Chondrocyte (in vitro differentiated cells): ENCODE data around the gene RPL10. TPM values are rescaled to one million over a fixed set of nuclear protein-coding genes. Genes with fewer than 3 reads are reported as not detected.

Source experiments
- DNase-seq: peaks from one replicate; pipeline ENCODE4 v3.0.0; 2021; ENCODE audit warnings: mixed read lengths, low spot score
- H3K27ac Mint-ChIP-seq: one replicate; pipeline ENCODE4 v1.8.0; 2021; ENCODE audit warnings: mild to moderate bottlenecking, moderate library complexity, mixed read lengths; ENCODE audit not compliant: unreplicated experiment
- H3K27me3 Mint-ChIP-seq: 2 replicates; pipeline ENCODE4 v1.8.0; 2021; ENCODE audit warnings: low read depth, mixed read lengths
- H3K36me3 Mint-ChIP-seq: 2 replicates; pipeline ENCODE4 v1.8.0; 2021; ENCODE audit warnings: low read depth, mixed read lengths
- H3K4me1 Mint-ChIP-seq: 2 replicates; pipeline ENCODE4 v1.8.0; 2021; ENCODE audit warnings: low read depth, mild to moderate bottlenecking, mixed read lengths
- H3K4me3 Mint-ChIP-seq: one replicate; pipeline ENCODE4 v1.8.0; 2021; ENCODE audit warnings: mild to moderate bottlenecking, moderate library complexity, mixed read lengths; ENCODE audit not compliant: unreplicated experiment
- H3K9me3 Mint-ChIP-seq: 2 replicates; pipeline ENCODE4 v1.8.0; 2021; ENCODE audit warnings: low read depth, mixed read lengths
- CTCF ChIP-seq: fragments of 200-600 bp; sonication (generic); IDR thresholded peaks from 2 replicates; pipeline ENCODE4 v1.5.0; 2021; ENCODE audit warnings: antibody characterized with exemption, mild to moderate bottlenecking, moderate library complexity
- total RNA-seq: library from RNA; stranded (reverse); gene quantifications from 3 replicates; pipeline ENCODE4 v1.2.1, GENCODE V29; 2021

The RPL10 gene
- total RNA-seq, 1 donor from 2014 or later, result 2,160 TPM

GRCh38 chrX:154408659-154409221 lies 10.6 kb downstream of the RPL10 start:
- Mint-ChIP-seq H3K4me3 (peak overlapping the region; percentile 82), H3K9me3 (no peaks in the 10 kb centered on the region), H3K36me3 (peaks cover 3% of the 10 kb centered on the region), H3K27me3 (no peaks in the 10 kb centered on the region), H3K4me1 (peaks cover 19% of the 10 kb centered on the region), H3K27ac (peak overlapping the region; percentile 87)
- no peak for TF ChIP-seq CTCF
- DNase-seq, result no peak

GRCh38 chrX:154409222-154409871 lies 11.2 kb downstream of the RPL10 start, which contains the start of gene DNASE1L1:
Gene DNASE1L1, minus strand, starts transcription at chrX:154409254. Its CDS starts 3,686 bp downstream, at chrX:154405568.
- H3K9me3 Mint-ChIP-seq, result no peaks in the 10 kb centered on the region

GRCh38 chrX:154411981-154412340 lies 13.8 kb downstream of the RPL10 start:
- Mint-ChIP-seq H3K36me3 (peaks cover 3% of the 10 kb centered on the region), H3K27me3 (no peaks in the 10 kb centered on the region), H3K4me3 (peak overlapping the region; percentile 88), H3K9me3 (no peaks in the 10 kb centered on the region), H3K4me1 (peaks cover 19% of the 10 kb centered on the region), H3K27ac (peak overlapping the region; percentile 45)
- no peak for TF ChIP-seq CTCF
- DNase-seq, result no peak

More at GRCh38 chrX:154409222-154409871, 11.2 kb downstream of the RPL10 start, which contains the start of gene DNASE1L1:
- peaks cover 3% of the 10 kb centered on the region for H3K36me3 Mint-ChIP-seq
- no peaks in the 10 kb centered on the region for H3K27me3 Mint-ChIP-seq
- H3K4me1 Mint-ChIP-seq, result peaks cover 19% of the 10 kb centered on the region
- peak within 1 kb of the TSS; percentile 82 for H3K4me3 Mint-ChIP-seq
- DNase-seq, result no peak
- H3K27ac Mint-ChIP-seq, result peak within 1 kb of the TSS; percentile 87
- no peak for TF ChIP-seq CTCF

GRCh38 chrX:154412468-154412867 lies 14.3 kb downstream of the RPL10 start:
- H3K27me3 Mint-ChIP-seq, result no peaks in the 10 kb centered on the region
- no peak for DNase-seq
- peak overlapping the region; percentile 88 for H3K4me3 Mint-ChIP-seq
- no peak overlapping the region for H3K27ac Mint-ChIP-seq
- peaks cover 19% of the 10 kb centered on the region for H3K4me1 Mint-ChIP-seq
- no peaks in the 10 kb centered on the region for H3K9me3 Mint-ChIP-seq
- peaks cover 3% of the 10 kb centered on the region for H3K36me3 Mint-ChIP-seq
- no peak for TF ChIP-seq CTCF

GRCh38 chrX:154413142-154413541 lies 15.0 kb downstream of the RPL10 start:
- no peak for TF ChIP-seq CTCF
- Mint-ChIP-seq H3K9me3 (no peaks in the 10 kb centered on the region), H3K36me3 (peaks cover 3% of the 10 kb centered on the region), H3K4me1 (peaks cover 17% of the 10 kb centered on the region), H3K27me3 (no peaks in the 10 kb centered on the region), H3K27ac (no peak overlapping the region), H3K4me3 (no peak overlapping the region)
- no peak for DNase-seq
